IMR-90 (cell line): ENCODE data around the gene PTGDS. TPM values are rescaled to one million over a fixed set of nuclear protein-coding genes. Genes with fewer than 3 reads are reported as not detected.

Experiments used
- ATAC-seq: fragments of 200-7000 bp; cut with Tn5 transposase; 2 replicates; pipeline ENCODE4 v1.9.1; 2020; ENCODE audit warnings: low read depth, mild to moderate bottlenecking, moderate library complexity
- BruUV-seq: library from RNA; stranded (reverse); fragments of 400-500 nt; replicated peaks from 2 replicates; lab custom pipeline; 2021; lab: Mats Ljungman, UMichigan
- CTCF ChIA-PET: fragments of 300-600 bp; formaldehyde crosslinking; extraction: SDS; loops from one replicate; lab custom pipeline; 2021; ENCODE audit warnings: antibody characterized with exemption; lab: Yijun Ruan, JAX
- POLR2A ChIA-PET: fragments of 300-600 bp; sonication (Branson Sonifier 250); formaldehyde crosslinking; loops from one replicate; lab custom pipeline; 2022; ENCODE audit warnings: antibody characterized with exemption; ENCODE audit not compliant: unreplicated experiment; lab: Charles Lee
- DNase-seq: peaks from one replicate; pipeline ENCODE4 v3.0.0; 2013
- H2AFZ ChIP-seq: replicated peaks from 2 replicates; pipeline ENCODE3; 2013; ENCODE audit warnings: low read length, mild to moderate bottlenecking; ENCODE audit not compliant: poor library complexity
- H2AK5ac ChIP-seq: 2 replicates; pipeline ENCODE4 v1.6.1; 2013; ENCODE audit warnings: low read depth, low read length, inconsistent platforms
- H2AK9ac ChIP-seq: replicated peaks from 2 replicates; pipeline ENCODE3; 2013; ENCODE audit warnings: mild to moderate bottlenecking, low read depth, low read length, moderate library complexity; ENCODE audit not compliant: poor library complexity
- H2BK120ac ChIP-seq: 2 replicates; pipeline ENCODE4 v1.6.1; 2013; ENCODE audit warnings: low read depth, low read length, inconsistent platforms
- H2BK15ac ChIP-seq: 3 replicates; pipeline ENCODE4 v1.6.1; 2013; ENCODE audit warnings: low read depth, low read length, inconsistent platforms
- H2BK20ac ChIP-seq: 2 replicates; pipeline ENCODE4 v1.6.1; 2013; ENCODE audit warnings: low read depth, mild to moderate bottlenecking, inconsistent platforms, low read length, moderate library complexity
- H2BK5ac ChIP-seq: 2 replicates; pipeline ENCODE4 v1.6.1; 2013; ENCODE audit warnings: mild to moderate bottlenecking, low read depth, low read length, inconsistent platforms; ENCODE audit not compliant: poor library complexity, severe bottlenecking
- H3K14ac ChIP-seq: replicated peaks from 2 replicates; pipeline ENCODE4 v1.6.1; 2013; ENCODE audit warnings: low read depth, low read length, inconsistent platforms
- H3K18ac ChIP-seq: 2 replicates; pipeline ENCODE4 v1.6.1; 2013; ENCODE audit warnings: low read depth, low read length, control low read depth
- H3K23ac ChIP-seq: 2 replicates; pipeline ENCODE4 v1.6.1; 2013; ENCODE audit warnings: low read depth, low read length, inconsistent platforms
- H3K27ac ChIP-seq: 2 replicates; pipeline ENCODE4 v1.5.1; 2013; ENCODE audit warnings: mild to moderate bottlenecking, control low read depth, low read length; ENCODE audit not compliant: insufficient read depth
- H3K27me3 ChIP-seq: 2 replicates; pipeline ENCODE4 v1.6.1; 2013; ENCODE audit warnings: low read length; ENCODE audit not compliant: control insufficient read depth, insufficient read depth
- H3K36me3 ChIP-seq: 2 replicates; pipeline ENCODE4 v1.6.1; 2013; ENCODE audit warnings: low read length, mixed read lengths; ENCODE audit not compliant: control insufficient read depth, insufficient read depth
- H3K4ac ChIP-seq: 2 replicates; pipeline ENCODE4 v1.6.1; 2013; ENCODE audit warnings: low read depth, low read length, inconsistent platforms
- H3K4me1 ChIP-seq: 2 replicates; pipeline ENCODE4 v1.6.1; 2013; ENCODE audit warnings: low read length, mixed read lengths; ENCODE audit not compliant: control insufficient read depth, insufficient read depth
- H3K4me2 ChIP-seq: 2 replicates; pipeline ENCODE4 v1.6.1; 2013; ENCODE audit warnings: low read depth, mild to moderate bottlenecking, control low read depth, low read length, moderate library complexity
- H3K4me3 ChIP-seq: 2 replicates; pipeline ENCODE4 v1.5.1; 2013; ENCODE audit warnings: low read depth, mild to moderate bottlenecking, control low read depth, low read length, moderate library complexity; ENCODE audit not compliant: insufficient read depth
- H3K56ac ChIP-seq: 2 replicates; pipeline ENCODE4 v1.6.1; 2013; ENCODE audit warnings: low read length, inconsistent platforms; ENCODE audit not compliant: insufficient read depth; ENCODE audit errors: extremely low read depth
- H3K79me1 ChIP-seq, 2 experiments: 2 replicates each; pipeline ENCODE4 v1.6.1; 2013; ENCODE audit warnings: low read length in 2 of 2, inconsistent platforms in 1 of 2, low read depth in 1 of 2
- H3K9ac ChIP-seq: 2 replicates; pipeline ENCODE4 v1.6.1; 2013; ENCODE audit warnings: low read depth, low read length, control low read depth
- H3K9me1 ChIP-seq: 2 replicates; pipeline ENCODE4 v1.6.1; 2013; ENCODE audit warnings: low read length, inconsistent platforms; ENCODE audit not compliant: insufficient read depth
- H3K9me3 ChIP-seq: 2 replicates; pipeline ENCODE4 v1.6.1; 2013; ENCODE audit warnings: low read length; ENCODE audit not compliant: control insufficient read depth, insufficient read depth
- H4K20me1 ChIP-seq: 2 replicates; pipeline ENCODE4 v1.6.1; 2013; ENCODE audit warnings: low read length, inconsistent platforms; ENCODE audit not compliant: insufficient read depth
- H4K5ac ChIP-seq: 2 replicates; pipeline ENCODE4 v1.6.1; 2013; ENCODE audit warnings: mild to moderate bottlenecking, low read depth, low read length, control low read depth
- H4K8ac ChIP-seq, 2 experiments: 2 replicates each; pipeline ENCODE4 v1.6.1; 2013; ENCODE audit warnings: low read depth in 2 of 2, low read length in 2 of 2, control low read depth in 1 of 2, inconsistent platforms in 1 of 2
- H4K91ac ChIP-seq: 2 replicates; pipeline ENCODE4 v1.6.1; 2013; ENCODE audit warnings: low read depth, low read length, inconsistent platforms; ENCODE audit not compliant: insufficient read depth
- BHLHE40 ChIP-seq: fragments of 150-350 bp; IDR thresholded peaks from 2 replicates; pipeline ENCODE4 v1.6.1; 2016; ENCODE audit warnings: mild to moderate bottlenecking, low read depth, low read length
- CHD1 ChIP-seq: IDR thresholded peaks from 2 replicates; pipeline ENCODE4 v1.6.1; 2012; ENCODE audit warnings: low read depth, low read length, improper control_type of control experiment
- FOS ChIP-seq: fragments of 150-350 bp; IDR thresholded peaks from 2 replicates; pipeline ENCODE4 v1.6.1; 2016; ENCODE audit warnings: low read depth, low read length
- MAFK ChIP-seq: IDR thresholded peaks from 2 replicates; pipeline ENCODE4 v1.6.1; 2012; ENCODE audit warnings: low read depth, low read length, improper control_type of control experiment
- MAZ ChIP-seq: IDR thresholded peaks from 2 replicates; pipeline ENCODE4 v1.6.1; 2012; ENCODE audit warnings: low read depth, mild to moderate bottlenecking, low read length, improper control_type of control experiment, moderate library complexity, borderline replicate concordance
- MXI1 ChIP-seq: IDR thresholded peaks from 2 replicates; pipeline ENCODE4 v1.6.1; 2012; ENCODE audit warnings: low read depth, mild to moderate bottlenecking, low read length, moderate library complexity, borderline replicate concordance
- NFE2L2 ChIP-seq: fragments of 150-350 bp; IDR thresholded peaks from 2 replicates; pipeline ENCODE4 v1.6.1; 2016; ENCODE audit warnings: low read depth, mild to moderate bottlenecking, low read length
- POLR2A ChIP-seq: IDR thresholded peaks from 2 replicates; pipeline ENCODE4 v1.6.1; 2012; ENCODE audit warnings: mild to moderate bottlenecking, low read depth, low read length
- RAD21 ChIP-seq: IDR thresholded peaks from 2 replicates; pipeline ENCODE4 v1.6.1; 2012; ENCODE audit warnings: low read length, improper control_type of control experiment
- RCOR1 ChIP-seq: IDR thresholded peaks from 2 replicates; pipeline ENCODE4 v1.6.1; 2012; ENCODE audit warnings: mild to moderate bottlenecking, low read length, improper control_type of control experiment; ENCODE audit not compliant: insufficient replicate concordance
- SMC3 ChIP-seq: fragments of 150-350 bp; IDR thresholded peaks from 2 replicates; pipeline ENCODE4 v1.6.1; 2016; ENCODE audit warnings: low read depth, mild to moderate bottlenecking, antibody characterized with exemption, low read length, moderate library complexity
- WGBS, 2 experiments: methylation state at CpG; one replicate each; pipeline versions ENCODE4 v1.1.5 to v1.1.7; 2013; ENCODE audit warnings: missing lambda C conversion rate in 2 of 2; ENCODE audit not compliant: insufficient read length in 1 of 2; ENCODE audit errors: extremely low coverage in 2 of 2; 5-methylcytosine and 5-hydroxymethylcytosine counted together
- dilution Hi-C: fragments of 300-500 bp; cut with HindIII; formaldehyde crosslinking; loops from one replicate; pipeline ENCODE4 v1.14.3; 2018; ENCODE audit warnings: low sequenced_read_pairs; ENCODE audit not compliant: unreplicated experiment
- in situ Hi-C: fragments of 300-500 bp; cut with MboI; formaldehyde crosslinking; loops from 3 replicates; pipeline ENCODE4 v1.14.3; 2019; ENCODE audit warnings: low sequenced_read_pairs, inconsistent platforms, mixed read lengths
- intact Hi-C: fragments of 100-400 bp; cut with micrococcal nuclease; formaldehyde crosslinking; loops from 2 replicates; pipeline ENCODE4 v1.10.0; 2022
- polyA plus RNA-seq, 3 experiments: library from polyadenylated mRNA; depleted of rRNA; stranded (reverse); fragments of >200 nt; gene quantifications; 2 replicates each; pipeline ENCODE4 v1.2.3, GENCODE V29; 2012; ENCODE audit warnings: low replicate concordance in 1 of 3
- total RNA-seq: library from RNA; depleted of rRNA; stranded (reverse); fragments of >200 nt; gene quantifications from 2 replicates; pipeline ENCODE4 v1.2.3, GENCODE V29; 2012
- TF ChIP-seq, protein P1 (sequence below): fragments of 150-350 bp; IDR thresholded peaks from 2 replicates; pipeline ENCODE4 v1.6.1; 2017; ENCODE audit warnings: mild to moderate bottlenecking, antibody characterized with exemption, low read length, low read depth
- TF ChIP-seq, protein P2 (sequence below): conservative IDR thresholded peaks from 2 replicates; pipeline ENCODE4 v1.5.1; 2012; ENCODE audit warnings: mild to moderate bottlenecking, low read depth, low read length, improper control_type of control experiment
- TF ChIP-seq, protein P3 (sequence below): fragments of 150-350 bp; IDR thresholded peaks from 2 replicates; pipeline ENCODE4 v1.6.1; 2016; ENCODE audit warnings: low read depth, mild to moderate bottlenecking, low read length, moderate library complexity, borderline replicate concordance

PTGDS gene
- total and polyA plus RNA-seq, 2 of the 4 experiments (the other 2 are of a cell fraction), result 1.2 TPM; not detected in 1

DNA sequence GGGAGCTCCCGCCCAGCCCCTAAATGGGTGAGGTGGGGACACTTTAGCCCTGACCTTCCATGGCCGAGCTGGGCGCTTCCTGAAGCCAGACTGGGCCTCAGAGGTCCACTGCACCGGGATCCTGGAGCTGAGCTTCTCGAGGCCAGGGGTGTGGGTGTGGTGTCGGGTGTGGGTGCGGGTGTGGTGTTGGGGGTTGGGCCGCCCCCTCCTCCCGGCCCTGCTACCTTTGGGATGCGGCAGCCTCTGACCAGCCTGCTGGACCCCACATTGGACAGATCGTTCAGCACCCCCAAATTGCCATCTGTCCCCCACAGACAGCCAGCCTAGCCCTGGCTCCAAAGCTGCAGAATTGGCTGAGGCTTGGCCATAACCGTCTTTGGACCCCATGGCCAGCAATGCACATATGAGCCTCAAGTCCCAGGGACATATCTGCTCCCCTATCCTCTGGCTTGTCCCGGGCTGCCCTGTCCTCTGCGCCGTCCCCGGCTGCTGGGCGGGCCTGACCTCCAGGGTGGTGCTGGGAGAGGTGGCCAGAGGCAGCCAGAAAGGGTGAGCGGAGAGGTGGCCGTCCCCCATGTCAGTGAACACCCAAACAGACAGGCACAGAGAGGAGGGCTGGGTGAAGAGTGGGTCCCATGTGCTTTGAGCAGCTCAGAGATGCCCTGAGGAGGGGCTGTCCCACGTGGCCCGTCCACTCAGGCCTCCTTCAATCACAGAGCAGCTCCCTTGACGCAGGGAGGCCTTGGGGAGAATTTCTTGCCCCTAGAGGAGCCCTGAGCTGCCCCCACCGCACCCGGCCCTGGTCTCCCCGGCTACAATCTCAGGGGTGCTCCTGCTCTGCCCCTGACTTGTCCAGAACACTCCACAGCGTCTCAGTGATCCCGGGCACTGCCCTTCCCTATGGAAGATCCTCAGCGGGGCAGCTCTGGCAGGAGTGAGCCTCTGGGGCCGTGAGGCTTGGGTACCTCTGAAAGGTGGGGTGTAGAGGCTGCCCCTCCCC is 3.4 kb upstream of the PTGDS start:
- Histone ChIP-seq H3K14ac (no peak overlapping the region), H3K9ac (no peak overlapping the region), H3K4me1 (peaks cover 7% of the 10 kb centered on the region; the same call in 1 of the 2 replicates), H3K23ac (no peak overlapping the region), H4K20me1 (no peaks in the 10 kb centered on the region), H3K27me3 (peaks cover 17% of the 10 kb centered on the region; the same call in 1 of the 2 replicates), H3K27ac (no peak overlapping the region), H3K79me1 (no peaks in the 10 kb centered on the region), H2AK9ac (no peak overlapping the region), H3K9me3 (no peaks in the 10 kb centered on the region), H3K9me1 (no peaks in the 10 kb centered on the region), H2BK120ac (no peak overlapping the region), H2BK15ac (no peak overlapping the region), H3K18ac (no peak overlapping the region), H2BK20ac (no peak overlapping the region), H4K91ac (no peak overlapping the region), H2BK5ac (no peak overlapping the region), H4K5ac (no peak overlapping the region), H2AFZ (no peak overlapping the region), H3K56ac (no peak overlapping the region), H4K8ac (no peak overlapping the region), H3K4ac (no peak overlapping the region), H3K36me3 (no peaks in the 10 kb centered on the region), H3K4me2 (no peak overlapping the region), H3K4me3 (no peak overlapping the region), H2AK5ac (no peak overlapping the region)
- in situ Hi-C loops, result no loop called here
- no peak for DNase-seq
- intact Hi-C loops, result no loop called here
- dilution Hi-C loops, result no loop called here
- CTCF ChIA-PET, result no interaction called here
- BruUV-seq, result no TSS peak
- no peak for ATAC-seq
- POLR2A ChIA-PET, result no interaction called here
- whole genome bisulfite sequencing, 2 experiments, result 81% methylated on average over 12 of the region's 29 CpGs; no CpG with 5 or more reads in 1 of the 2 experiments
- TF ChIP-seq RAD21 (no peak), SMC3 (no peak), NFE2L2 (no peak), FOS (no peak), POLR2A (no peak), BHLHE40 (no peak), RCOR1 (no peak), CHD1 (no peak), MXI1 (no peak), MAFK (no peak), MAZ (no peak)
- TF ChIP-seq, protein P1, sequence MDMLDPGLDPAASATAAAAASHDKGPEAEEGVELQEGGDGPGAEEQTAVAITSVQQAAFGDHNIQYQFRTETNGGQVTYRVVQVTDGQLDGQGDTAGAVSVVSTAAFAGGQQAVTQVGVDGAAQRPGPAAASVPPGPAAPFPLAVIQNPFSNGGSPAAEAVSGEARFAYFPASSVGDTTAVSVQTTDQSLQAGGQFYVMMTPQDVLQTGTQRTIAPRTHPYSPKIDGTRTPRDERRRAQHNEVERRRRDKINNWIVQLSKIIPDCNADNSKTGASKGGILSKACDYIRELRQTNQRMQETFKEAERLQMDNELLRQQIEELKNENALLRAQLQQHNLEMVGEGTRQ, result no peak
- TF ChIP-seq, protein P2, sequence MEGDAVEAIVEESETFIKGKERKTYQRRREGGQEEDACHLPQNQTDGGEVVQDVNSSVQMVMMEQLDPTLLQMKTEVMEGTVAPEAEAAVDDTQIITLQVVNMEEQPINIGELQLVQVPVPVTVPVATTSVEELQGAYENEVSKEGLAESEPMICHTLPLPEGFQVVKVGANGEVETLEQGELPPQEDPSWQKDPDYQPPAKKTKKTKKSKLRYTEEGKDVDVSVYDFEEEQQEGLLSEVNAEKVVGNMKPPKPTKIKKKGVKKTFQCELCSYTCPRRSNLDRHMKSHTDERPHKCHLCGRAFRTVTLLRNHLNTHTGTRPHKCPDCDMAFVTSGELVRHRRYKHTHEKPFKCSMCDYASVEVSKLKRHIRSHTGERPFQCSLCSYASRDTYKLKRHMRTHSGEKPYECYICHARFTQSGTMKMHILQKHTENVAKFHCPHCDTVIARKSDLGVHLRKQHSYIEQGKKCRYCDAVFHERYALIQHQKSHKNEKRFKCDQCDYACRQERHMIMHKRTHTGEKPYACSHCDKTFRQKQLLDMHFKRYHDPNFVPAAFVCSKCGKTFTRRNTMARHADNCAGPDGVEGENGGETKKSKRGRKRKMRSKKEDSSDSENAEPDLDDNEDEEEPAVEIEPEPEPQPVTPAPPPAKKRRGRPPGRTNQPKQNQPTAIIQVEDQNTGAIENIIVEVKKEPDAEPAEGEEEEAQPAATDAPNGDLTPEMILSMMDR, result no peak
- TF ChIP-seq, protein P3, sequence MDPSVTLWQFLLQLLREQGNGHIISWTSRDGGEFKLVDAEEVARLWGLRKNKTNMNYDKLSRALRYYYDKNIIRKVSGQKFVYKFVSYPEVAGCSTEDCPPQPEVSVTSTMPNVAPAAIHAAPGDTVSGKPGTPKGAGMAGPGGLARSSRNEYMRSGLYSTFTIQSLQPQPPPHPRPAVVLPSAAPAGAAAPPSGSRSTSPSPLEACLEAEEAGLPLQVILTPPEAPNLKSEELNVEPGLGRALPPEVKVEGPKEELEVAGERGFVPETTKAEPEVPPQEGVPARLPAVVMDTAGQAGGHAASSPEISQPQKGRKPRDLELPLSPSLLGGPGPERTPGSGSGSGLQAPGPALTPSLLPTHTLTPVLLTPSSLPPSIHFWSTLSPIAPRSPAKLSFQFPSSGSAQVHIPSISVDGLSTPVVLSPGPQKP, result no peak
